ENCODE results near the gene ROR2.

ROR2 gene

DNA sequence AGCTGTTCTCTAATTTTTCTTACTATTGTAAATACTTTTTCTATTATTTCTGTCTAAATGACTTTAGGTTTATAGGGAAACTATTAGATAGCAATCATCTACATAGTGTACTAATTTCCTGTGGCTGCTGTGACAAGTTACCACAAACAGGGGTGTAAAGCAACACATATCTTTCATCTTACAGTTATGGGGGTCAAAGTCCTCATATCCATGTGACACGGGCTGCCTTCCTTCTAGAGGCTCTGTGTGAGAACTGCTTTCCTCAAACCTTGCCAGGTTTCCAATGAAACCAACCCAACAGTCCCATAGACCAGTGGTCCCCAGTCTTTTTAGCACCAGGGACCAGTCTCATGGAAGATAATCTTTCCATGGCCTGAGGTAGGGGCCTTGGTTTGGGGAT is 189.1 kb downstream of the ROR2 start:
- H3K4me3 ChIP-seq (ENCODE audit: low read depth, low read length), result no peak overlapping the region
- TF ChIP-seq, protein P1, sequence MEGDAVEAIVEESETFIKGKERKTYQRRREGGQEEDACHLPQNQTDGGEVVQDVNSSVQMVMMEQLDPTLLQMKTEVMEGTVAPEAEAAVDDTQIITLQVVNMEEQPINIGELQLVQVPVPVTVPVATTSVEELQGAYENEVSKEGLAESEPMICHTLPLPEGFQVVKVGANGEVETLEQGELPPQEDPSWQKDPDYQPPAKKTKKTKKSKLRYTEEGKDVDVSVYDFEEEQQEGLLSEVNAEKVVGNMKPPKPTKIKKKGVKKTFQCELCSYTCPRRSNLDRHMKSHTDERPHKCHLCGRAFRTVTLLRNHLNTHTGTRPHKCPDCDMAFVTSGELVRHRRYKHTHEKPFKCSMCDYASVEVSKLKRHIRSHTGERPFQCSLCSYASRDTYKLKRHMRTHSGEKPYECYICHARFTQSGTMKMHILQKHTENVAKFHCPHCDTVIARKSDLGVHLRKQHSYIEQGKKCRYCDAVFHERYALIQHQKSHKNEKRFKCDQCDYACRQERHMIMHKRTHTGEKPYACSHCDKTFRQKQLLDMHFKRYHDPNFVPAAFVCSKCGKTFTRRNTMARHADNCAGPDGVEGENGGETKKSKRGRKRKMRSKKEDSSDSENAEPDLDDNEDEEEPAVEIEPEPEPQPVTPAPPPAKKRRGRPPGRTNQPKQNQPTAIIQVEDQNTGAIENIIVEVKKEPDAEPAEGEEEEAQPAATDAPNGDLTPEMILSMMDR (IDR thresholded peaks at IDR 0.05; ENCODE audit: borderline replicate concordance, insufficient read depth, low read depth, low read length), result no peak

DNA sequence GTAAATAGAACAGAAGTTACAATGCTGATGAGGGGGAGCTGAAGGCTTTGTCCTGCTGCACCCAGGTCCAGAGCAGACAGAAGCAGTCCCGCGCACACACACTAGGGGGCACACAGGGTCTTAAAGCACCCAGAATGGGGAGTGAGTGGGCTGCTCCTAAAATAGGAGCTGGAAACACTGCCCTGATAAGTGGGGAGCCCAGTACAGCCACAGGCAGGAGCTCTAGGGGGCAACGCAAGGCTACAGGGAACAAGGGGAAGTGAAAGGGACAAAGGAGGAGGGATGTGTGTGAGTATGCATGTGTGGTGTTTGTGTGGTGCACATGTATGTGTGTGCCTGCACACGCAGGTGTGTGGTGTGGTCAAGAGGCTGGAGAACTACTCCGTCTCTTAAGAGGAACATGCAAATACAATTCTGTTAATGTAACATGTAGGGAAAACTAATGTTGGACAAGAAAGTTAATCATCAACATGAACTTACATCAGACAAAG is 191.5 kb downstream of the ROR2 start:
- TF ChIP-seq, protein P1 (IDR thresholded peaks at IDR 0.05; ENCODE audit: borderline replicate concordance, insufficient read depth, low read depth, low read length), result peak; percentile 75
- H3K4me3 ChIP-seq (ENCODE audit: low read depth, low read length), result no peak overlapping the region

DNA sequence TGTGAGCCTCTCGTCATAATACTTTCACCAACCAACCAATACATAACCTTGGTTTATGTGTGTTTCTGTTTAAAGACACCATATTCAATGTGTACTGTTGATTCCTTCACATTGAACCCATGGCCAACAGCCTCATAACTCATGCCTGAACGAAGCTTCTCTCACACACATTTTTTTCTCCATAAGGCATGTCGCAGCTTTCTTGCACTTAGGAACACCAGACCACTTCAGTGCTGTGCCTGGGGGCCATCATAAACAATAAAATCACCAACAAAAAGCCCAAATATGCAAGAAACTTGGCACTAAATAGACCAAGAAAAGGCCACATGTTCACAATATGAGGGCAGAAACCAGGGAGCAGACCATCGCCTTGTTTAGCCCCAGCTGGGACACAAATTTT is 192.2 kb downstream of the ROR2 start:
- no peak overlapping the region for H3K4me3 ChIP-seq (ENCODE audit: low read depth, low read length)
- TF ChIP-seq, protein P1 (IDR thresholded peaks at IDR 0.05; ENCODE audit: borderline replicate concordance, insufficient read depth, low read depth, low read length), result no peak

DNA sequence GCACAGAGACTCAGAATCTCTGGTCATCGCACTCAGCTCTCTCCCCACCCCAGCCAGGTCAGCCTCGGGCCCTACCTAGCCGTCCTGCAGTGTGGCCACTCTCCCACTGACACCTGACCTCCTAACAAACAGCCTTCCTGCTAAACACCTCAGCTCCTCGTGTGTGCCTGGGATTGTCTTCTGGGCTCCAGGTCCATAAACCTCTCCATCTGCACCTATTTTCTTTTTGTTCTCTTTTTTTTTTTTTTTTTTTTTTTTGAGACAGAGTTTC is 193.6 kb downstream of the ROR2 start:
- TF ChIP-seq, protein P1 (IDR thresholded peaks at IDR 0.05; ENCODE audit: borderline replicate concordance, insufficient read depth, low read depth, low read length), result no peak
- H3K4me3 ChIP-seq (ENCODE audit: low read depth, low read length), result no peak overlapping the region

DNA sequence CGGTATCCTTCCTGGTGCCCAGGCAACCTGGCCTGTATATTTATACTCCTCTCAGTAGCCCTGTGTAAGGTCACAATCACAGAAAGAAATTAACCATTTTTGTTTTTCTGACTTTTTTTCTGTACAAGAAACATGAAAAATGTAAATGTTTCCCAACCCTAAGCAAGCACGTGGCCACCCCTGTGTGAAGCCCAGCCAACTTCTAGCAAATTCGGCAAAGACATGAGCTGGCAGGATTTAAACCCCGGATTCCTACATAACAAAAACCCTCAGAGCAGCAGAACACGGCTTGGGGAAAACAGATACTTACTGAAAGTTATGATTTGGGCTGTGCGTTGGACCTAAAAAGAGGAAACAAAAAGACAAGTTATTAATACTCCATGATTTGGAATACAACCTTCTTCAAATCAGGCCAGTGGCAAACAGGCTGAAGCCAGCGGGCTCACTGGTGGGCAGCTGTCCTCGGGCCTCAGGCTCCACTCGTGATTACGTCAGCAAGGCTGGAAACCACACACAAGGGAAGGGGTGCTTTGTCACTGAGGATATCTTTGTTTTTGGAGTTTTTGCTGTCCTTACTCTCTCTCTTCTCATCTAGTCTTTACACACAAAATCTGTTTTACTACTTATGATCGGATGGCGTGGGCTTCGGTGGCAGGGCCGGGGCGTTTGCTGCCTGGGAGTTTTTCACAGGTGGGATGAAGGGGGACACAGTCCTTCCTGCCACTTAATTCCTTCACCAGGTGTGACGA is 194.1 kb downstream of the ROR2 start:
- H3K4me3 ChIP-seq (ENCODE audit: low read depth, low read length), result no peak overlapping the region
- TF ChIP-seq, protein P1 (IDR thresholded peaks at IDR 0.05; ENCODE audit: borderline replicate concordance, insufficient read depth, low read depth, low read length), result no peak

DNA sequence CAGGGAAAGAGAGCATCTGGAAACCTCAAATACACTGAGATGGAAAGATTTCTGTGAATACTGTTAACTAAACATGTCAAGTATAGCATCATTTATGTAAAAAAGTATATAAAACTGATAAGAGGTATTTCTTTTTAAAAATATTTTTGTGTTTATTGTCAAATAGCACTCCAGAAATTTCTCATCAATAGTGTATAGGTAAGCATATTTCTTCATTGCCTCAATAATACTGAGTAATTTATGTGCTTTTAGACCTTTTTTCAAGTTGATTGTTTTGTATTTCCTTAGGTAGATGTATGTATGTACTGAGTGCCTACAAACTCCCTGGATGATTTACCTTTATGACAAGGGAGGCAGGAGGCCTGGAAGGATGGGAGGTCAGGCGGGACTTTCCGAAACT is 196.3 kb downstream of the ROR2 start:
- TF ChIP-seq, protein P1 (IDR thresholded peaks at IDR 0.05; ENCODE audit: borderline replicate concordance, insufficient read depth, low read depth, low read length), result no peak
- H3K4me3 ChIP-seq (ENCODE audit: low read depth, low read length), result no peak overlapping the region

DNA sequence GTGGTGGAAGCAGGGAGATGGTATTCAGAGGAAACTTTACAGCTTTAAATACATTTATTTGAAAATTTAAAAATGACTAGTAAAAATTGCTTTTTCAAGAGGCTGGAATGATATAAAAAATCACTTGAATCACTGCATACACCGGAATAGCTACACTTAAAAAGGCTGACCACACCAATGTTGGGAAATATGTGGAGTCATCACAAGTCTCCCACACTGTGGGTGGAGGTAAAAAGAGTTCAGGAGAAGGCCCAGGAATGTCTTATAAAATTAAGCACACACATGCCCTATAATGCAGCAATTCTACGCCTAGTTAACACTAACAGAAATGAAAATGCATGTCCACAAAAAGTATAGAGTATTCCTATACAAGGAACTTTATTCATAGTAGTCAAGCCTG is 198.1 kb downstream of the ROR2 start:
- TF ChIP-seq, protein P1 (IDR thresholded peaks at IDR 0.05; ENCODE audit: borderline replicate concordance, insufficient read depth, low read depth, low read length), result no peak

More for the DNA sequence above, 198.1 kb downstream of the ROR2 start:
- H3K4me3 ChIP-seq (ENCODE audit: low read depth, low read length), result no peak overlapping the region

Measured in GM12875 (cell line).